BE2C (cell line): ENCODE results near the gene TDRD1.

Source experiments
- DNase-seq: peaks from one replicate; pipeline ENCODE4 v3.0.0-alpha.2; 2020
- H3K27me3 ChIP-seq: fragments of 250-450 bp; sonication (Bioruptor Pico); 2 replicates; pipeline ENCODE4 v1.5.1; 2020; ENCODE audit warnings: mild to moderate bottlenecking
- H3K36me3 ChIP-seq: fragments of 250-450 bp; sonication (Bioruptor Pico); 2 replicates; pipeline ENCODE4 v1.5.1; 2020; ENCODE audit warnings: mild to moderate bottlenecking
- H3K4me1 ChIP-seq: fragments of 250-450 bp; sonication (Bioruptor Pico); 2 replicates; pipeline ENCODE4 v1.5.1; 2020
- H3K4me3 ChIP-seq: 2 replicates; pipeline ENCODE4 v1.5.1; 2011; ENCODE audit warnings: low read depth, low read length
- H3K9me3 ChIP-seq: fragments of 250-450 bp; sonication (Bioruptor Pico); 2 replicates; pipeline ENCODE4 v1.5.1; 2020
- TF ChIP-seq, protein P1 (sequence below): IDR thresholded peaks from 2 replicates; pipeline ENCODE4 v1.5.1; 2012; ENCODE audit warnings: mild to moderate bottlenecking, low read depth, low read length

TDRD1 gene

DNA sequence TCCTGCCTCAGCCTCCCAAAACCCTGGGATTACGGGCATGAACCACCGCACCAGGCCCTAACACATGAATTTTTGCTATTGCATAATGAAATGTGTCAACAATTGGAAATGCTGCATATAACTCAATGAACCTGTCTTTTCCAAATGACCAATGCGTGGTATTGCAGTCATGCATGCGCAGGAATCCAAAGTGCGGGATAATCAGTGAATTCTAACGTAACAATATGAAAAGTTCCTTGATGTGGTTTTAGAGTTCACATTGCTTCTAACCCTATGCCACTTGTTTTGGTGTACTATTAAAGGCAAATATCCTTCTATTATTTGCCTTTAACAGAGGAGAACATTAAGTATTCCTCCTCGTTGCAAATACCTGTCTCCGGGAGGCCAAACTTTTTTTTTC is 10.5 kb downstream of the TDRD1 start:
- H3K9me3 ChIP-seq: no peaks in the 10 kb centered on the region
- TF ChIP-seq, protein P1, sequence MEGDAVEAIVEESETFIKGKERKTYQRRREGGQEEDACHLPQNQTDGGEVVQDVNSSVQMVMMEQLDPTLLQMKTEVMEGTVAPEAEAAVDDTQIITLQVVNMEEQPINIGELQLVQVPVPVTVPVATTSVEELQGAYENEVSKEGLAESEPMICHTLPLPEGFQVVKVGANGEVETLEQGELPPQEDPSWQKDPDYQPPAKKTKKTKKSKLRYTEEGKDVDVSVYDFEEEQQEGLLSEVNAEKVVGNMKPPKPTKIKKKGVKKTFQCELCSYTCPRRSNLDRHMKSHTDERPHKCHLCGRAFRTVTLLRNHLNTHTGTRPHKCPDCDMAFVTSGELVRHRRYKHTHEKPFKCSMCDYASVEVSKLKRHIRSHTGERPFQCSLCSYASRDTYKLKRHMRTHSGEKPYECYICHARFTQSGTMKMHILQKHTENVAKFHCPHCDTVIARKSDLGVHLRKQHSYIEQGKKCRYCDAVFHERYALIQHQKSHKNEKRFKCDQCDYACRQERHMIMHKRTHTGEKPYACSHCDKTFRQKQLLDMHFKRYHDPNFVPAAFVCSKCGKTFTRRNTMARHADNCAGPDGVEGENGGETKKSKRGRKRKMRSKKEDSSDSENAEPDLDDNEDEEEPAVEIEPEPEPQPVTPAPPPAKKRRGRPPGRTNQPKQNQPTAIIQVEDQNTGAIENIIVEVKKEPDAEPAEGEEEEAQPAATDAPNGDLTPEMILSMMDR: no peak
- no peak for DNase-seq

DNA sequence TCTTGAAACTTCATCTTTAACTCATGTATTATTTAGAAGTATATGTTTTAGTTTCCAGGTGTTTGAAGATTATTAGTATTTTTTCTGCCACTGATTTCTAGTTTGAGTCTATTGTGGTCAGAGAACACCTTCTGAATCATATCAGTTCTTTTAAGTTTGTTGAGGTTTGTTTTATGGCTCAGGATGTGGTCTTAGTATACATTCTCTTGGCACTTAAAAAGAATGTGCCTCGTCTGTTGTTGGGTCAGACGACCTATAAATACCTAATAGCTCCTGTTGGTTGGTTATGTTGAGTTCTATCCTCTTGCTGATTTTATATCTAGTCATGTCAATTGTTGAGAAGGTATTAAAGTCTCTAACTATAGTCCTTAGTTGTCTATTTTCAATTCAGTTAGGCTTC is 15.9 kb downstream of the TDRD1 start:
- H3K4me3 ChIP-seq: no peak overlapping the region
- DNase-seq: no peak

More for the DNA sequence above, 10.5 kb downstream of the TDRD1 start:
- Histone ChIP-seq H3K4me3 (no peak overlapping the region), H3K4me1 (no peaks in the 10 kb centered on the region), H3K36me3 (peaks cover 4% of the 10 kb centered on the region; the same call in 1 of the 2 replicates), H3K27me3 (0 out of 2 replicates have a peak, but pooled peaks cover 3% of the 10 kb centered on the region)

DNA sequence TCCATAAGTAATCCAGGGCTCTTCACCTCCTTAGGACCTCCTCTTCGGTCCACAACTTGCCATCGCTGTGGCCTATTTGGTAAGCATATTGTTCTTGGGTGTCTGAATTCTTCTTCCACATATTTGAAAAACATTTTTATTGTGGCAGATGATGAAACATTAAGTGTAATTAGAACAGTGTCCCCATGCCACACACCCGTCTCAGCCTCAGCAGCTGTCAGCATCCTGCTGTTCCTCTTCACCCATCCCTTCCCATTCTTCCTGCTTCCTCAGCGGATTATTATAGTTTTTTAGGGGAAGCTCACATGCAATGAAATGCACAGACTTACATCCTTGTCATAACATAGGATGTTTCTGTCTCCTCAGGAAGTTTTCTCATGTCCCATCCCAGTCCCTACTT is 20.1 kb downstream of the TDRD1 start:
- no peaks in the 10 kb centered on the region for H3K4me1 ChIP-seq
- H3K9me3 ChIP-seq: no peaks in the 10 kb centered on the region
- H3K36me3 ChIP-seq: peaks cover 10% of the 10 kb centered on the region; the same call in 1 of the 2 replicates
- TF ChIP-seq, protein P1: no peak
- no peak for DNase-seq
- H3K4me3 ChIP-seq: no peak overlapping the region
- no peaks in the 10 kb centered on the region for H3K27me3 ChIP-seq

More for the DNA sequence above, 15.9 kb downstream of the TDRD1 start:
- 0 out of 2 replicates have a peak, but pooled peaks cover 3% of the 10 kb centered on the region for H3K27me3 ChIP-seq
- H3K36me3 ChIP-seq: peaks cover 7% of the 10 kb centered on the region; the same call in 1 of the 2 replicates
- TF ChIP-seq, protein P1: no peak
- H3K9me3 ChIP-seq: no peaks in the 10 kb centered on the region
- H3K4me1 ChIP-seq: no peaks in the 10 kb centered on the region

DNA sequence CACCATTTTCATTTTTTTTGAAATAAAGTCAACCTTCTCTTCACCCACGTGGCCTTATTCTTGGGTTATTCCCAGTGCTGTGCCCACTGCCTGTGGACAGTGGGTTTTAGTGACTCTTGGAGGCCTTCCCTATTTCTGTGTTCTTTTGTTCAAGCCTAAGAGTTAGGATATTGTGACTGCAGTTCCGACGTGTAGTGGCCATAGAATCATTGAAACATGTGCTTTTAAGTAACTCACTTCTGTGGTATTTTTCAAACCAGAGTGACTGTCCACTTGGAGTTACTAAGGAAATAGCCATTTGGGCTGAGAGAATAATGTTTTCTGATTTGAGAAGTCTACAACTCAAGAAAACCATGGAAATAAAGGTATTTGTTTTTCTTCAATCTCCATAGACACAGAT is 23.7 kb downstream of the TDRD1 start:
- DNase-seq: no peak
- TF ChIP-seq, protein P1: no peak
- no peak overlapping the region for H3K4me3 ChIP-seq
- H3K4me1 ChIP-seq: no peaks in the 10 kb centered on the region
- peaks cover 16% of the 10 kb centered on the region for H3K36me3 ChIP-seq
- H3K9me3 ChIP-seq: no peaks in the 10 kb centered on the region
- H3K27me3 ChIP-seq: peaks cover 9% of the 10 kb centered on the region

DNA sequence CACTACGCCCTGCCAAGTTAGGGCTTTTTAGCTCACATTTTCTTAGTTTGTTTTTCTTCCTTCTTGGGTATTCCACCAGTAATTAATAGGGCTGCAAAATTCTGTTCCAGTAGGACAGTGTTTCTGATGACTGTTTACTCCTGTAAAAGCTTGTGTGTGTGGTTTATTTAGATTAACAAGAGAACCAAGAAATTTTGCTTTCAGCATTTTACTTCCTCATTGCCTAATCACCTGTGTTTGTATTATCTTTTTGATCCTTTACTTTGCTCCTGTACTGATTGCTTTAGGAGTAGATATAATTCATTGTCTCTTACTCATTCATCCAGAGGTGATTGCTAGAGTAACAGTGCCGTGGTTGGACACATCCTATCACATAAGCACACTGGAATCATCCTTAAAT is 27.7 kb downstream of the TDRD1 start:
- no peaks in the 10 kb centered on the region for H3K9me3 ChIP-seq
- no peaks in the 10 kb centered on the region for H3K4me1 ChIP-seq
- TF ChIP-seq, protein P1: no peak
- H3K4me3 ChIP-seq: no peak overlapping the region
- H3K36me3 ChIP-seq: peaks cover 10% of the 10 kb centered on the region
- peaks cover 9% of the 10 kb centered on the region for H3K27me3 ChIP-seq
- DNase-seq: no peak

DNA sequence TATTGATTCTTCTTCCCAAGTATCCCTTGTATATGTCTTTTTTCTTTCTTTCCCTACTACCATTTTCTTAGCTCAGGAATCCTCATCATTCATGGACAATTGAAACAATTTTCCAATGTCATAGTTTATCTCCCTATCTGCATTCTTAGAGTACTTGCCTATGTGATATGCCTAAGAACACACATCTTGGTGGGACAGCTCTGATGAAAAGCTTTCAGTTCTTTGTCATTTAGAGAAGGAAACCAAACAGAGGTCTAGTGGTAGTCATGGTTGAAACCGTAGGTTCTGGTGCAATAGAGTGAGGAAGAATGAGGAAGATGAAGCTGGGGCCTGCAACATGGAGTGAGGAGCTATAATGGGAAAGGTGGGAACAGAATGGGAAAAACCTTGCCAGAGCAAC is 28.2 kb downstream of the TDRD1 start:
- Histone ChIP-seq H3K4me3 (no peak overlapping the region), H3K27me3 (peaks cover 9% of the 10 kb centered on the region), H3K4me1 (no peaks in the 10 kb centered on the region), H3K9me3 (no peaks in the 10 kb centered on the region), H3K36me3 (peaks cover 9% of the 10 kb centered on the region)
- no peak for DNase-seq
- TF ChIP-seq, protein P1: no peak
